GM23338 (cell line): ENCODE measurements around the gene EPHB2. TPM values are rescaled to one million over a fixed set of nuclear protein-coding genes. Genes with fewer than 3 reads are reported as not detected.

ENCODE experiments used
- ATAC-seq: fragments of 200-7000 bp; cut with Tn5 transposase; 3 replicates; pipeline ENCODE4 v1.9.1; 2020
- DNase-seq: peaks from one replicate; pipeline ENCODE4 v3.0.0-alpha.2; 2015; ENCODE audit warnings: low spot score
- H2AFZ ChIP-seq: fragments of 200-600 bp; sonication (generic); 2 replicates; pipeline ENCODE4 v1.8.0; 2016; ENCODE audit warnings: antibody characterized with exemption, mild to moderate bottlenecking, moderate library complexity
- H3F3A ChIP-seq: fragments of 200-600 bp; sonication (generic); replicated peaks from 2 replicates; pipeline ENCODE4 v1.8.0; 2017; ENCODE audit warnings: antibody characterized with exemption, mixed run types, low read depth
- H3K27ac ChIP-seq: fragments of 200-600 bp; sonication (generic); 2 replicates; pipeline ENCODE4 v1.6.1; 2016; ENCODE audit warnings: low read depth
- H3K27me3 ChIP-seq: fragments of 200-600 bp; sonication (generic); 2 replicates; pipeline ENCODE4 v1.8.0; 2016; ENCODE audit warnings: mild to moderate bottlenecking, mixed run types, moderate library complexity; ENCODE audit not compliant: insufficient read depth
- H3K36me3 ChIP-seq: fragments of 200-600 bp; sonication (generic); 2 replicates; pipeline ENCODE4 v1.8.0; 2016; ENCODE audit warnings: mild to moderate bottlenecking; ENCODE audit not compliant: insufficient read depth
- H3K4me1 ChIP-seq: fragments of 200-600 bp; sonication (generic); 2 replicates; pipeline ENCODE4 v1.8.0; 2016; ENCODE audit warnings: mild to moderate bottlenecking, moderate library complexity; ENCODE audit not compliant: insufficient read depth
- H3K4me2 ChIP-seq: fragments of 200-600 bp; sonication (generic); 2 replicates; pipeline ENCODE4 v1.7.1; 2017; ENCODE audit warnings: mixed run types
- H3K4me3 ChIP-seq: fragments of 200-600 bp; sonication (generic); 2 replicates; pipeline ENCODE4 v1.6.1; 2016; ENCODE audit warnings: mixed run types
- H3K79me2 ChIP-seq: fragments of 200-600 bp; sonication (generic); replicated peaks from 2 replicates; pipeline ENCODE4 v1.8.0; 2017; ENCODE audit warnings: mild to moderate bottlenecking; ENCODE audit not compliant: insufficient read depth
- H3K9me2 ChIP-seq: fragments of 200-600 bp; sonication (generic); 2 replicates; pipeline ENCODE4 v1.8.0; 2017; ENCODE audit not compliant: insufficient read depth
- H4K20me1 ChIP-seq: fragments of 200-600 bp; sonication (generic); replicated peaks from 2 replicates; pipeline ENCODE4 v1.8.0; 2017; ENCODE audit warnings: mild to moderate bottlenecking; ENCODE audit not compliant: insufficient read depth
- H3K27ac Mint-ChIP-seq: 2 replicates; pipeline ENCODE4 v1.8.0; 2020; ENCODE audit warnings: inconsistent platforms, mild to moderate bottlenecking, moderate library complexity, mixed read lengths
- H3K27me3 Mint-ChIP-seq: 3 replicates; pipeline ENCODE4 v1.8.0; 2022; ENCODE audit warnings: low read depth, mild to moderate bottlenecking, moderate library complexity, mixed read lengths, inconsistent platforms; ENCODE audit not compliant: insufficient read depth, poor library complexity
- H3K36me3 Mint-ChIP-seq: 3 replicates; pipeline ENCODE4 v1.8.0; 2021; ENCODE audit warnings: low read depth, mild to moderate bottlenecking, inconsistent platforms, moderate library complexity, mixed read lengths
- H3K4me1 Mint-ChIP-seq: 3 replicates; pipeline ENCODE4 v1.8.0; 2020; ENCODE audit warnings: mild to moderate bottlenecking, inconsistent platforms, mixed read lengths
- H3K4me3 Mint-ChIP-seq: 3 replicates; pipeline ENCODE4 v1.8.0; 2021; ENCODE audit warnings: moderate library complexity, mild to moderate bottlenecking, inconsistent platforms, mixed read lengths
- H3K9me3 Mint-ChIP-seq: 3 replicates; pipeline ENCODE4 v1.8.0; 2020; ENCODE audit warnings: moderate library complexity, mild to moderate bottlenecking, inconsistent platforms, mixed read lengths
- CREB1 ChIP-seq: fragments of 250-450 bp; sonication (Bioruptor Pico); IDR thresholded peaks from 2 replicates; pipeline ENCODE4 v1.5.0; 2020; ENCODE audit warnings: low read depth, mild to moderate bottlenecking, moderate library complexity
- EZH2 ChIP-seq: fragments of 200-600 bp; sonication (generic); IDR thresholded peaks from one replicate; pipeline ENCODE4 v1.8.0; 2017; ENCODE audit warnings: antibody characterized with exemption, mild to moderate bottlenecking, low read depth; ENCODE audit not compliant: unreplicated experiment
- EZH2phosphoT487 ChIP-seq: fragments of 200-600 bp; sonication (generic); IDR thresholded peaks from one replicate; pipeline ENCODE4 v1.8.1; 2018; ENCODE audit warnings: antibody characterized with exemption; ENCODE audit not compliant: unreplicated experiment
- JUNB ChIP-seq: IDR thresholded peaks from one replicate; pipeline ENCODE4 v1.6.1; 2016; ENCODE audit warnings: antibody characterized with exemption; ENCODE audit not compliant: unreplicated experiment
- NANOG ChIP-seq: IDR thresholded peaks from 2 replicates; pipeline ENCODE4 v1.6.1; 2016; ENCODE audit warnings: antibody characterized with exemption, borderline replicate concordance
- POLR2AphosphoS5 ChIP-seq: IDR thresholded peaks from 2 replicates; pipeline ENCODE4 v1.6.1; 2016; ENCODE audit warnings: antibody characterized with exemption, low read depth
- STAT1 ChIP-seq: IDR thresholded peaks from one replicate; pipeline ENCODE4 v1.6.1; 2016; ENCODE audit warnings: antibody characterized with exemption; ENCODE audit not compliant: unreplicated experiment
- ZNF114 ChIP-seq: fragments of 250-450 bp; sonication (Bioruptor Pico); IDR thresholded peaks from 2 replicates; pipeline ENCODE4 v1.5.0; 2020; ENCODE audit warnings: mild to moderate bottlenecking, moderate library complexity
- polyA plus RNA-seq: library from polyadenylated mRNA; unstranded; fragments of >200 nt; fragmentation: Nextera tagmentation; extraction: Ambion mirVana; gene quantifications from 2 replicates; pipeline ENCODE4 v1.2.1, GENCODE V29; 2016
- total RNA-seq: library from RNA; depleted of rRNA; stranded (reverse); fragments of >200 nt; shearing (Covaris generic); gene quantifications from 2 replicates; pipeline ENCODE4 v1.2.3, GENCODE V29; 2014
- TF ChIP-seq, protein P1 (sequence below), 2 experiments: fragments of 200-600 bp in 1 of 2; sonication (generic) in 1 of 2; conservative IDR thresholded peaks; 2 replicates each; pipeline versions ENCODE4 v1.5.1 to v1.6.1; 2016 to 2017; ENCODE audit warnings: antibody characterized with exemption in 2 of 2, low read depth in 2 of 2, mild to moderate bottlenecking in 2 of 2, moderate library complexity in 1 of 2
- TF ChIP-seq, protein P2 (sequence below): fragments of 250-450 bp; sonication (Bioruptor Pico); IDR thresholded peaks from 2 replicates; pipeline ENCODE4 v1.5.0; 2020; ENCODE audit warnings: mild to moderate bottlenecking, moderate library complexity
- TF ChIP-seq, protein P3 (sequence below): IDR thresholded peaks from 2 replicates; pipeline ENCODE4 v1.6.1; 2016; ENCODE audit warnings: antibody characterized with exemption
- TF ChIP-seq, protein P4 (sequence below): IDR thresholded peaks from one replicate; pipeline ENCODE4 v1.6.1; 2018; ENCODE audit warnings: antibody characterized with exemption; ENCODE audit not compliant: unreplicated experiment

EPHB2 gene
- total and polyA plus RNA-seq, 2 experiments from 2014 or later: 4.1 to 20.1 TPM

DNA sequence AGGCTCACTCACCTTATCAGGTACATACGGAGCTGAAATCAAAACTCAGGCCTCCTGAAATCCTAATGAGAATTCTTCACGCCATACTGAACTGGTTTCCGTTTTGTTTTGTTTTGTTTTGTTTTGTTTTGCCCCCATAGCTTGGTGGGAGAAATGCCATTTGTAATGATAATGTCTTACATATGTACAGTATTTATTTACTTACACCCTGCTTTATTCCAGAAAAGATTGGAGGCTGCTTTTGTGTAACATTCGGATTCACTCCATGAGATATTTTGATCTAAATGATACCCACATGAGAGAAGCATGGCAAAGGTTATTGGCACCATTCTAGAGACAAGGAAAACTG is 84.7 kb downstream of the EPHB2 start:
- Histone ChIP-seq H3K79me2 (no peaks in the 10 kb centered on the region), H2AFZ (no peak overlapping the region), H3K9me2 (no peaks in the 10 kb centered on the region), H3K4me2 (no peak overlapping the region), H3K36me3 (no peaks in the 10 kb centered on the region), H4K20me1 (no peaks in the 10 kb centered on the region), H3K27me3 (no peaks in the 10 kb centered on the region), H3F3A (no peaks in the 10 kb centered on the region), H3K4me3 (no peak overlapping the region), H3K27ac (no peak overlapping the region), H3K4me1 (peaks cover 10% of the 10 kb centered on the region)
- no peaks in the 10 kb centered on the region; the same call in 2 of the 3 replicates for H3K9me3 Mint-ChIP-seq
- no peak for TF ChIP-seq STAT1
- no peak for TF ChIP-seq NANOG
- TF ChIP-seq, protein P1, sequence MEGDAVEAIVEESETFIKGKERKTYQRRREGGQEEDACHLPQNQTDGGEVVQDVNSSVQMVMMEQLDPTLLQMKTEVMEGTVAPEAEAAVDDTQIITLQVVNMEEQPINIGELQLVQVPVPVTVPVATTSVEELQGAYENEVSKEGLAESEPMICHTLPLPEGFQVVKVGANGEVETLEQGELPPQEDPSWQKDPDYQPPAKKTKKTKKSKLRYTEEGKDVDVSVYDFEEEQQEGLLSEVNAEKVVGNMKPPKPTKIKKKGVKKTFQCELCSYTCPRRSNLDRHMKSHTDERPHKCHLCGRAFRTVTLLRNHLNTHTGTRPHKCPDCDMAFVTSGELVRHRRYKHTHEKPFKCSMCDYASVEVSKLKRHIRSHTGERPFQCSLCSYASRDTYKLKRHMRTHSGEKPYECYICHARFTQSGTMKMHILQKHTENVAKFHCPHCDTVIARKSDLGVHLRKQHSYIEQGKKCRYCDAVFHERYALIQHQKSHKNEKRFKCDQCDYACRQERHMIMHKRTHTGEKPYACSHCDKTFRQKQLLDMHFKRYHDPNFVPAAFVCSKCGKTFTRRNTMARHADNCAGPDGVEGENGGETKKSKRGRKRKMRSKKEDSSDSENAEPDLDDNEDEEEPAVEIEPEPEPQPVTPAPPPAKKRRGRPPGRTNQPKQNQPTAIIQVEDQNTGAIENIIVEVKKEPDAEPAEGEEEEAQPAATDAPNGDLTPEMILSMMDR (conservative IDR thresholded peaks at IDR 0.05; ENCODE audit: low read depth in 2 of 2): no peak
- no peak for TF ChIP-seq EZH2
- TF ChIP-seq, protein P2, sequence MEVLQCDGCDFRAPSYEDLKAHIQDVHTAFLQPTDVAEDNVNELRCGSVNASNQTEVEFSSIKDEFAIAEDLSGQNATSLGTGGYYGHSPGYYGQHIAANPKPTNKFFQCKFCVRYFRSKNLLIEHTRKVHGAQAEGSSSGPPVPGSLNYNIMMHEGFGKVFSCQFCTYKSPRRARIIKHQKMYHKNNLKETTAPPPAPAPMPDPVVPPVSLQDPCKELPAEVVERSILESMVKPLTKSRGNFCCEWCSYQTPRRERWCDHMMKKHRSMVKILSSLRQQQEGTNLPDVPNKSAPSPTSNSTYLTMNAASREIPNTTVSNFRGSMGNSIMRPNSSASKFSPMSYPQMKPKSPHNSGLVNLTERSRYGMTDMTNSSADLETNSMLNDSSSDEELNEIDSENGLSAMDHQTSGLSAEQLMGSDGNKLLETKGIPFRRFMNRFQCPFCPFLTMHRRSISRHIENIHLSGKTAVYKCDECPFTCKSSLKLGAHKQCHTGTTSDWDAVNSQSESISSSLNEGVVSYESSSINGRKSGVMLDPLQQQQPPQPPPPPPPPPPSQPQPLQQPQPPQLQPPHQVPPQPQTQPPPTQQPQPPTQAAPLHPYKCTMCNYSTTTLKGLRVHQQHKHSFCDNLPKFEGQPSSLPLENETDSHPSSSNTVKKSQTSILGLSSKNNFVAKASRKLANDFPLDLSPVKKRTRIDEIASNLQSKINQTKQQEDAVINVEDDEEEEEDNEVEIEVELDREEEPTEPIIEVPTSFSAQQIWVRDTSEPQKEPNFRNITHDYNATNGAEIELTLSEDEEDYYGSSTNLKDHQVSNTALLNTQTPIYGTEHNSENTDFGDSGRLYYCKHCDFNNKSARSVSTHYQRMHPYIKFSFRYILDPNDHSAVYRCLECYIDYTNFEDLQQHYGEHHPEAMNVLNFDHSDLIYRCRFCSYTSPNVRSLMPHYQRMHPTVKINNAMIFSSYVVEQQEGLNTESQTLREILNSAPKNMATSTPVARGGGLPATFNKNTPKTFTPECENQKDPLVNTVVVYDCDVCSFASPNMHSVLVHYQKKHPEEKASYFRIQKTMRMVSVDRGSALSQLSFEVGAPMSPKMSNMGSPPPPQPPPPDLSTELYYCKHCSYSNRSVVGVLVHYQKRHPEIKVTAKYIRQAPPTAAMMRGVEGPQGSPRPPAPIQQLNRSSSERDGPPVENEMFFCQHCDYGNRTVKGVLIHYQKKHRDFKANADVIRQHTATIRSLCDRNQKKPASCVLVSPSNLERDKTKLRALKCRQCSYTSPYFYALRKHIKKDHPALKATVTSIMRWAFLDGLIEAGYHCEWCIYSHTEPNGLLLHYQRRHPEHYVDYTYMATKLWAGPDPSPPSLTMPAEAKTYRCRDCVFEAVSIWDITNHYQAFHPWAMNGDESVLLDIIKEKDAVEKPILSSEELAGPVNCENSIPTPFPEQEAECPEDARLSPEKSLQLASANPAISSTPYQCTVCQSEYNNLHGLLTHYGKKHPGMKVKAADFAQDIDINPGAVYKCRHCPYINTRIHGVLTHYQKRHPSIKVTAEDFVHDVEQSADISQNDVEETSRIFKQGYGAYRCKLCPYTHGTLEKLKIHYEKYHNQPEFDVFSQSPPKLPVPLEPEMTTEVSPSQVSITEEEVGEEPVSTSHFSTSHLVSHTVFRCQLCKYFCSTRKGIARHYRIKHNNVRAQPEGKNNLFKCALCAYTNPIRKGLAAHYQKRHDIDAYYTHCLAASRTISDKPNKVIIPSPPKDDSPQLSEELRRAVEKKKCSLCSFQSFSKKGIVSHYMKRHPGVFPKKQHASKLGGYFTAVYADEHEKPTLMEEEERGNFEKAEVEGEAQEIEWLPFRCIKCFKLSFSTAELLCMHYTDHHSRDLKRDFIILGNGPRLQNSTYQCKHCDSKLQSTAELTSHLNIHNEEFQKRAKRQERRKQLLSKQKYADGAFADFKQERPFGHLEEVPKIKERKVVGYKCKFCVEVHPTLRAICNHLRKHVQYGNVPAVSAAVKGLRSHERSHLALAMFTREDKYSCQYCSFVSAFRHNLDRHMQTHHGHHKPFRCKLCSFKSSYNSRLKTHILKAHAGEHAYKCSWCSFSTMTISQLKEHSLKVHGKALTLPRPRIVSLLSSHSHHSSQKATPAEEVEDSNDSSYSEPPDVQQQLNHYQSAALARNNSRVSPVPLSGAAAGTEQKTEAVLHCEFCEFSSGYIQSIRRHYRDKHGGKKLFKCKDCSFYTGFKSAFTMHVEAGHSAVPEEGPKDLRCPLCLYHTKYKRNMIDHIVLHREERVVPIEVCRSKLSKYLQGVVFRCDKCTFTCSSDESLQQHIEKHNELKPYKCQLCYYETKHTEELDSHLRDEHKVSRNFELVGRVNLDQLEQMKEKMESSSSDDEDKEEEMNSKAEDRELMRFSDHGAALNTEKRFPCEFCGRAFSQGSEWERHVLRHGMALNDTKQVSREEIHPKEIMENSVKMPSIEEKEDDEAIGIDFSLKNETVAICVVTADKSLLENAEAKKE (CRISPR knock-in tag): no peak
- TF ChIP-seq EZH2phosphoT487: no peak
- TF ChIP-seq, protein P3, sequence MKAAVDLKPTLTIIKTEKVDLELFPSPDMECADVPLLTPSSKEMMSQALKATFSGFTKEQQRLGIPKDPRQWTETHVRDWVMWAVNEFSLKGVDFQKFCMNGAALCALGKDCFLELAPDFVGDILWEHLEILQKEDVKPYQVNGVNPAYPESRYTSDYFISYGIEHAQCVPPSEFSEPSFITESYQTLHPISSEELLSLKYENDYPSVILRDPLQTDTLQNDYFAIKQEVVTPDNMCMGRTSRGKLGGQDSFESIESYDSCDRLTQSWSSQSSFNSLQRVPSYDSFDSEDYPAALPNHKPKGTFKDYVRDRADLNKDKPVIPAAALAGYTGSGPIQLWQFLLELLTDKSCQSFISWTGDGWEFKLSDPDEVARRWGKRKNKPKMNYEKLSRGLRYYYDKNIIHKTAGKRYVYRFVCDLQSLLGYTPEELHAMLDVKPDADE: no peak
- TF ChIP-seq JUNB: no peak
- no peak for TF ChIP-seq ZNF114 (CRISPR knock-in tag)
- TF ChIP-seq, protein P4, sequence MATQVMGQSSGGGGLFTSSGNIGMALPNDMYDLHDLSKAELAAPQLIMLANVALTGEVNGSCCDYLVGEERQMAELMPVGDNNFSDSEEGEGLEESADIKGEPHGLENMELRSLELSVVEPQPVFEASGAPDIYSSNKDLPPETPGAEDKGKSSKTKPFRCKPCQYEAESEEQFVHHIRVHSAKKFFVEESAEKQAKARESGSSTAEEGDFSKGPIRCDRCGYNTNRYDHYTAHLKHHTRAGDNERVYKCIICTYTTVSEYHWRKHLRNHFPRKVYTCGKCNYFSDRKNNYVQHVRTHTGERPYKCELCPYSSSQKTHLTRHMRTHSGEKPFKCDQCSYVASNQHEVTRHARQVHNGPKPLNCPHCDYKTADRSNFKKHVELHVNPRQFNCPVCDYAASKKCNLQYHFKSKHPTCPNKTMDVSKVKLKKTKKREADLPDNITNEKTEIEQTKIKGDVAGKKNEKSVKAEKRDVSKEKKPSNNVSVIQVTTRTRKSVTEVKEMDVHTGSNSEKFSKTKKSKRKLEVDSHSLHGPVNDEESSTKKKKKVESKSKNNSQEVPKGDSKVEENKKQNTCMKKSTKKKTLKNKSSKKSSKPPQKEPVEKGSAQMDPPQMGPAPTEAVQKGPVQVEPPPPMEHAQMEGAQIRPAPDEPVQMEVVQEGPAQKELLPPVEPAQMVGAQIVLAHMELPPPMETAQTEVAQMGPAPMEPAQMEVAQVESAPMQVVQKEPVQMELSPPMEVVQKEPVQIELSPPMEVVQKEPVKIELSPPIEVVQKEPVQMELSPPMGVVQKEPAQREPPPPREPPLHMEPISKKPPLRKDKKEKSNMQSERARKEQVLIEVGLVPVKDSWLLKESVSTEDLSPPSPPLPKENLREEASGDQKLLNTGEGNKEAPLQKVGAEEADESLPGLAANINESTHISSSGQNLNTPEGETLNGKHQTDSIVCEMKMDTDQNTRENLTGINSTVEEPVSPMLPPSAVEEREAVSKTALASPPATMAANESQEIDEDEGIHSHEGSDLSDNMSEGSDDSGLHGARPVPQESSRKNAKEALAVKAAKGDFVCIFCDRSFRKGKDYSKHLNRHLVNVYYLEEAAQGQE: no peak
- no peak for TF ChIP-seq CREB1 (CRISPR knock-in tag)
- no peak for TF ChIP-seq POLR2AphosphoS5
- H3K27me3 Mint-ChIP-seq: peaks cover 7% of the 10 kb centered on the region
- H3K4me1 Mint-ChIP-seq: peaks cover 38% of the 10 kb centered on the region
- no peak overlapping the region for H3K27ac Mint-ChIP-seq
- ATAC-seq (no peak), DNase-seq (no peak)
- no peak overlapping the region; the same call in 2 of the 3 replicates for H3K4me3 Mint-ChIP-seq
- H3K36me3 Mint-ChIP-seq: no peaks in the 10 kb centered on the region
